ENCODE measurements around the gene FYB2. TPM values are rescaled to one million over a fixed set of nuclear protein-coding genes. Genes with fewer than 3 reads are reported as not detected.
A peak's percentile ranks its signal among the peaks of the same experiment; 100 is the strongest.

The FYB2 gene
- total RNA-seq, 1 donor from 2014 or later: 0.14 TPM

DNA sequence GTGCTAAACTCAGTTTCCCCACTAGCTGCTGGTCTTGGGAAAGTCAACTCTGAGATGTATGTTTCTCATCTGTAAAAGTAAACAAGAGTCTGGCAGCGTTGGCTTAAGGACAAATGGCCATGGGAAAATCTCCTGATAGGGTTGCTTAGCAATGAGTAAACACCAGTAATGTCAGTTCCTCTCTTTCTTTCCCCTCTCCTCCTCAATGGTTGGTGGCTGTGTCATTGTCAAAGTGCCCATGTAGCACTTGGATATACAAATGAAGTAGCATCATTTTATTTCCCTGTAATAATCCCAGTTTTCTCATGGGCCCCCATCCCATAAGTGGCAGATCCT, 2.2 kb upstream of the FYB2 start:
- FAIRE-seq (no peak), DNase-seq (ENCODE audit: low read depth) (peak; percentile 31)
- no peak overlapping the region for H3K27ac ChIP-seq (ENCODE audit: low read depth, low read length)
- no peaks in the 10 kb centered on the region for H3K27me3 ChIP-seq (ENCODE audit: insufficient read depth, low read length)
- no peaks in the 10 kb centered on the region for H4K20me1 ChIP-seq (ENCODE audit: insufficient read depth, low read length)
- no peak for TF ChIP-seq EZH2 (IDR thresholded peaks at IDR 0.05; ENCODE audit: insufficient read depth, low read length)
- TF ChIP-seq, protein P1, sequence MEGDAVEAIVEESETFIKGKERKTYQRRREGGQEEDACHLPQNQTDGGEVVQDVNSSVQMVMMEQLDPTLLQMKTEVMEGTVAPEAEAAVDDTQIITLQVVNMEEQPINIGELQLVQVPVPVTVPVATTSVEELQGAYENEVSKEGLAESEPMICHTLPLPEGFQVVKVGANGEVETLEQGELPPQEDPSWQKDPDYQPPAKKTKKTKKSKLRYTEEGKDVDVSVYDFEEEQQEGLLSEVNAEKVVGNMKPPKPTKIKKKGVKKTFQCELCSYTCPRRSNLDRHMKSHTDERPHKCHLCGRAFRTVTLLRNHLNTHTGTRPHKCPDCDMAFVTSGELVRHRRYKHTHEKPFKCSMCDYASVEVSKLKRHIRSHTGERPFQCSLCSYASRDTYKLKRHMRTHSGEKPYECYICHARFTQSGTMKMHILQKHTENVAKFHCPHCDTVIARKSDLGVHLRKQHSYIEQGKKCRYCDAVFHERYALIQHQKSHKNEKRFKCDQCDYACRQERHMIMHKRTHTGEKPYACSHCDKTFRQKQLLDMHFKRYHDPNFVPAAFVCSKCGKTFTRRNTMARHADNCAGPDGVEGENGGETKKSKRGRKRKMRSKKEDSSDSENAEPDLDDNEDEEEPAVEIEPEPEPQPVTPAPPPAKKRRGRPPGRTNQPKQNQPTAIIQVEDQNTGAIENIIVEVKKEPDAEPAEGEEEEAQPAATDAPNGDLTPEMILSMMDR (IDR thresholded peaks at IDR 0.05; ENCODE audit: insufficient read depth, low read depth, low read length): no peak
- peaks cover 11% of the 10 kb centered on the region for H3K4me1 Mint-ChIP-seq (ENCODE audit: low read depth, unreplicated experiment)
- H3K36me3 Mint-ChIP-seq (ENCODE audit: low read depth, unreplicated experiment): peaks cover 1% of the 10 kb centered on the region
- peaks cover 19% of the 10 kb centered on the region for H3K27me3 Mint-ChIP-seq (ENCODE audit: low read depth, unreplicated experiment)
- no peak overlapping the region for H3K4me3 Mint-ChIP-seq (ENCODE audit: unreplicated experiment)
- H3K9ac ChIP-seq (ENCODE audit: low read length): peak overlapping the region; percentile 12
- H3K9me3 ChIP-seq (ENCODE audit: insufficient read depth, low read depth, low read length): no peaks in the 10 kb centered on the region
- H3K79me2 ChIP-seq (ENCODE audit: insufficient read depth, low read length): no peaks in the 10 kb centered on the region
- H3K4me2 ChIP-seq (ENCODE audit: low read length): peak overlapping the region; percentile 50
- H3K36me3 ChIP-seq (ENCODE audit: insufficient read depth, low read length): no peaks in the 10 kb centered on the region
- H3K4me1 ChIP-seq (ENCODE audit: insufficient read depth, low read length): peaks cover 4% of the 10 kb centered on the region
- H2AFZ ChIP-seq (ENCODE audit: low read depth, low read length): no peak overlapping the region
- H3K27ac Mint-ChIP-seq (ENCODE audit: unreplicated experiment): no peak overlapping the region
- H3K4me3 ChIP-seq (ENCODE audit: insufficient read depth, low read depth, low read length): no peak overlapping the region
- H3K9me3 Mint-ChIP-seq (ENCODE audit: unreplicated experiment): peaks cover 6% of the 10 kb centered on the region

DNA sequence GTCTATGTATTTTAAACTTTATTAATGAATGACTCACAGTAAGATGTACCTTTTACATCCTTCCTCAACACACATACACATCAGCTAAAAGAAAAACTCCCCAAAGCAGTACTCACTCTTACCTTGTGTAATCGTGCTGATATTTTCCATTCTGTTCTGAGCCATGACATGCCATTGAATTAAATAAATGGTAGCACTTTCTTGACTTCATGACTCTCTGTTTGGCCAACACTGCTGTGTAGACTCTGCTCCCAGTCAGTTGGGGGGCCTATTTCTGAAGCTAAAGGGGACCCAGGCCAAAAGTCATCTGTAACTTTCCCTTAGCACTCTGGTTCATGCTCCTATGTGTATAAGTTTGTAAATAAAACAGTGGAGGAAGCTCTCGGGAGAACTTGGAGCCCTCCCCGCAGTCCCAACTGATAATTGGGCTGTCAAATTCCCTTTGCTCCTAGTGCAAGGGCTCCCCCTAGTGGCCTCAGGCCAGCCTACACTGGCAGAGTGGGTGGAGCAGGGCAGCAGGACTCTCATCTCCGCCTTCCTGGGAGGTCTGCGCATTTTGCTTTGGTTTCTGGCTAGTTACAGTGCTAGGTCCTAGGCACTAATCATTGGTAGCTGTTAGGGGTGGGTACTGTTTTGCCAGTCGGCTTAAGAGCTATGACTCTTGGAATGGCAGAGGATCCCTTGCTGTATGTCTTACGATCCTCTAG, 1.7 kb upstream of the FYB2 start:
- no peaks in the 10 kb centered on the region for H3K27me3 ChIP-seq (ENCODE audit: insufficient read depth, low read length)
- no peak overlapping the region for H3K27ac ChIP-seq (ENCODE audit: low read depth, low read length)
- no peak for TF ChIP-seq EZH2 (IDR thresholded peaks at IDR 0.05; ENCODE audit: insufficient read depth, low read length)
- TF ChIP-seq, protein P1 (IDR thresholded peaks at IDR 0.05; ENCODE audit: insufficient read depth, low read depth, low read length): peak; percentile 94
- H3K4me3 ChIP-seq (ENCODE audit: insufficient read depth, low read depth, low read length): no peak overlapping the region
- no peak overlapping the region for H2AFZ ChIP-seq (ENCODE audit: low read depth, low read length)
- peak overlapping the region; percentile 50 for H3K4me2 ChIP-seq (ENCODE audit: low read length)
- no peaks in the 10 kb centered on the region for H3K79me2 ChIP-seq (ENCODE audit: insufficient read depth, low read length)
- H3K36me3 ChIP-seq (ENCODE audit: insufficient read depth, low read length): no peaks in the 10 kb centered on the region
- no peak overlapping the region for H3K4me3 Mint-ChIP-seq (ENCODE audit: unreplicated experiment)
- H4K20me1 ChIP-seq (ENCODE audit: insufficient read depth, low read length): no peaks in the 10 kb centered on the region
- peaks cover 6% of the 10 kb centered on the region for H3K9me3 Mint-ChIP-seq (ENCODE audit: unreplicated experiment)
- H3K9me3 ChIP-seq (ENCODE audit: insufficient read depth, low read depth, low read length): no peaks in the 10 kb centered on the region
- FAIRE-seq (peak; percentile 55), DNase-seq (ENCODE audit: low read depth) (peak; percentile 38)
- peak overlapping the region; percentile 12 for H3K9ac ChIP-seq (ENCODE audit: low read length)
- peaks cover 4% of the 10 kb centered on the region for H3K4me1 ChIP-seq (ENCODE audit: insufficient read depth, low read length)
- H3K4me1 Mint-ChIP-seq (ENCODE audit: low read depth, unreplicated experiment): peaks cover 11% of the 10 kb centered on the region
- H3K27me3 Mint-ChIP-seq (ENCODE audit: low read depth, unreplicated experiment): peaks cover 19% of the 10 kb centered on the region
- peaks cover 1% of the 10 kb centered on the region for H3K36me3 Mint-ChIP-seq (ENCODE audit: low read depth, unreplicated experiment)
- H3K27ac Mint-ChIP-seq (ENCODE audit: unreplicated experiment): no peak overlapping the region
